ENCODE results near the gene SDHD.

Gene SDHD

DNA sequence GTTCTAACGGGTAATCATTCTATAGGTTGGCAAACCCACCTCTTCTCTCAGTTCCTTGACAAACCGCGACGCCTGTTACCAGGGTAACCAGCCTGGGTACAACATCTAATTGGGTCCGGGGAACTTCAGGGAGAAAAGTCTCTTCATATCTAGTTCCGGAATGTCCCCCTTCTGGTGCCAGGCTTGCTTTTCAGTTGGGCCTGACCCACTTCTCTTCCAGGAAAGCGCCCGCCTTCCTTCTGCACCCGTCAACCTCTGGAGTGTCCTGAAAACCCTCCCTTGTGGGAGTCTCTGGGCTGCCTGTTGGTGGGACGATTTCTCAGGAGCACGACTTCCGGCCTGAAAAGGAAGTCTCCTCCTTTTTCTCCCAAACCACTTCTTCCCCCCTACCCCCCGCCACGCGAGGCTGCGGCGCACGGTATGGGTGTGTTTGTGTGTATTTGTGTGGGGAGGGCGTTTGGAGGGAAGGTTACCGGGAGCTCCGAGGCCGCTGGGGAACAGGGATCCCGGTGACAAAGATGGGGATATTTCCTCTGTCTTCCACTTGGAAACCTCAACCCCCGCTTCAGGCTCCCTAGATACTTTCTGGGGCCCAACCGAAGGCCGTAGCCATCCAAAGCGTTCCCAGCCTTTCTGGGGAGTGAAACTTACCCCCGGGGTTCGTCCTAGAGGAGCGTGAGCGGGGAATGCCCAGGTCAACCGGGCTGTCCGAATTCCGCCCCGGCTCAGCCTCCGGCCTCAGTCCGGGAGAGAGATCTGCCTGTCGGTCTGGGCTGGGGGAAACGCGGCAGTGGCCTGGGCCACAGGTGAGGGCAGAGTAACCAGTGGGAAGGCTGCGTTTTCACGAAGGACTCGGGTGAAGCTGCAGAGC, 12.5 kb upstream of the SDHD start, which contains the start of the genes NKAPD1 and PIH1D2 (continued):
- TF ChIP-seq, protein P1, sequence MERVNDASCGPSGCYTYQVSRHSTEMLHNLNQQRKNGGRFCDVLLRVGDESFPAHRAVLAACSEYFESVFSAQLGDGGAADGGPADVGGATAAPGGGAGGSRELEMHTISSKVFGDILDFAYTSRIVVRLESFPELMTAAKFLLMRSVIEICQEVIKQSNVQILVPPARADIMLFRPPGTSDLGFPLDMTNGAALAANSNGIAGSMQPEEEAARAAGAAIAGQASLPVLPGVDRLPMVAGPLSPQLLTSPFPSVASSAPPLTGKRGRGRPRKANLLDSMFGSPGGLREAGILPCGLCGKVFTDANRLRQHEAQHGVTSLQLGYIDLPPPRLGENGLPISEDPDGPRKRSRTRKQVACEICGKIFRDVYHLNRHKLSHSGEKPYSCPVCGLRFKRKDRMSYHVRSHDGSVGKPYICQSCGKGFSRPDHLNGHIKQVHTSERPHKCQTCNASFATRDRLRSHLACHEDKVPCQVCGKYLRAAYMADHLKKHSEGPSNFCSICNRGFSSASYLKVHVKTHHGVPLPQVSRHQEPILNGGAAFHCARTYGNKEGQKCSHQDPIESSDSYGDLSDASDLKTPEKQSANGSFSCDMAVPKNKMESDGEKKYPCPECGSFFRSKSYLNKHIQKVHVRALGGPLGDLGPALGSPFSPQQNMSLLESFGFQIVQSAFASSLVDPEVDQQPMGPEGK (CRISPR knock-in tag; IDR thresholded peaks at IDR 0.05; ENCODE audit: borderline replicate concordance) = no peak
- no peak for TF ChIP-seq TCF4 (CRISPR knock-in tag; IDR thresholded peaks at IDR 0.05; ENCODE audit: borderline replicate concordance)
- TF ChIP-seq ZFP30 (CRISPR knock-in tag; IDR thresholded peaks at IDR 0.05) = no peak
- no peak for TF ChIP-seq ZNF565 (CRISPR knock-in tag; conservative IDR thresholded peaks at IDR 0.05; ENCODE audit: low read depth)
- no peak for TF ChIP-seq ARNTL (CRISPR knock-in tag; IDR thresholded peaks at IDR 0.05; ENCODE audit: borderline replicate concordance, low read depth)
- no peak for TF ChIP-seq CSRNP3 (CRISPR knock-in tag; IDR thresholded peaks at IDR 0.05)
- TF ChIP-seq PPARA (CRISPR knock-in tag; IDR thresholded peaks at IDR 0.05; ENCODE audit: borderline replicate concordance) = no peak
- TF ChIP-seq POU6F1 (CRISPR knock-in tag; IDR thresholded peaks at IDR 0.05; ENCODE audit: borderline replicate concordance, low read depth) = no peak
- TF ChIP-seq ZNF8 (CRISPR knock-in tag; IDR thresholded peaks at IDR 0.05) = no peak

DNA sequence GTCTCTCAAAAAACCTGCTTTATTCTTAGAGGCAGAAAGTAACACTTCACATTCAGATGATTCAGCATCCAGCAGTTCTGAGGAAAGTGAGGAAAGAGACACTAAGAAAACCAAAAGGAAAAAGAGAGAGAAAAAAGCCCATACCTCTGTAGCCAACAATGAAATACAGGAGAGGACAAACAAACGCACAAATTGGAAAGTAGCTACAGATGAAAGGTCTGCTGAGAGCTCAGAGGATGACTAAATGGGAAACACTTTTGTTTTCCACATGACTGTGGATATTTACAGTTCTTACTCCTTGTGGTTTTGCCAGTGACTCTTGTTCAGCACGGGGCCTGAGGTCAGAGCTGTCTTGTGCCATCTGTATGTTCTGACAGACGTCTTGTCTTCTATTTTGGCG, 3.9 kb upstream of the SDHD start:
- ATAC-seq = no peak
- TF ChIP-seq ZFP30 (CRISPR knock-in tag; IDR thresholded peaks at IDR 0.05) (no peak), ZNF565 (CRISPR knock-in tag; conservative IDR thresholded peaks at IDR 0.05; ENCODE audit: low read depth) (no peak), ARNTL (CRISPR knock-in tag; IDR thresholded peaks at IDR 0.05; ENCODE audit: borderline replicate concordance, low read depth) (no peak), TOX (CRISPR knock-in tag; IDR thresholded peaks at IDR 0.05; ENCODE audit: borderline replicate concordance) (no peak), BACH2 (CRISPR knock-in tag; IDR thresholded peaks at IDR 0.05; ENCODE audit: borderline replicate concordance) (no peak), TCF4 (CRISPR knock-in tag; IDR thresholded peaks at IDR 0.05; ENCODE audit: borderline replicate concordance) (no peak), PPARA (CRISPR knock-in tag; IDR thresholded peaks at IDR 0.05; ENCODE audit: borderline replicate concordance) (no peak), ZC3H10 (CRISPR knock-in tag; IDR thresholded peaks at IDR 0.05) (no peak), ESRRG (CRISPR knock-in tag; IDR thresholded peaks at IDR 0.05) (no peak), CSRNP3 (CRISPR knock-in tag; IDR thresholded peaks at IDR 0.05) (no peak), ZNF70 (CRISPR knock-in tag; IDR thresholded peaks at IDR 0.05) (no peak), POU6F1 (CRISPR knock-in tag; IDR thresholded peaks at IDR 0.05; ENCODE audit: borderline replicate concordance, low read depth) (no peak), GLIS3 (CRISPR knock-in tag; IDR thresholded peaks at IDR 0.05) (no peak), SNAI2 (CRISPR knock-in tag; IDR thresholded peaks at IDR 0.05) (no peak), ISL1 (CRISPR knock-in tag; IDR thresholded peaks at IDR 0.05) (no peak)
- TF ChIP-seq, protein P2, sequence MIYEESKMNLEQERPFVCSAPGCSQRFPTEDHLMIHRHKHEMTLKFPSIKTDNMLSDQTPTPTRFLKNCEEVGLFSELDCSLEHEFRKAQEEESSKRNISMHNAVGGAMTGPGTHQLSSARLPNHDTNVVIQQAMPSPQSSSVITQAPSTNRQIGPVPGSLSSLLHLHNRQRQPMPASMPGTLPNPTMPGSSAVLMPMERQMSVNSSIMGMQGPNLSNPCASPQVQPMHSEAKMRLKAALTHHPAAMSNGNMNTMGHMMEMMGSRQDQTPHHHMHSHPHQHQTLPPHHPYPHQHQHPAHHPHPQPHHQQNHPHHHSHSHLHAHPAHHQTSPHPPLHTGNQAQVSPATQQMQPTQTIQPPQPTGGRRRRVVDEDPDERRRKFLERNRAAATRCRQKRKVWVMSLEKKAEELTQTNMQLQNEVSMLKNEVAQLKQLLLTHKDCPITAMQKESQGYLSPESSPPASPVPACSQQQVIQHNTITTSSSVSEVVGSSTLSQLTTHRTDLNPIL (CRISPR knock-in tag; IDR thresholded peaks at IDR 0.05; ENCODE audit: low read depth) = no peak
- TF ChIP-seq, protein P1 (CRISPR knock-in tag; IDR thresholded peaks at IDR 0.05; ENCODE audit: borderline replicate concordance) = no peak
